Loucy (cell line): ENCODE data around the gene CEP128.

Experiments
- H2AFZ ChIP-seq: fragments of 200-600 bp; sonication (generic); 2 replicates; pipeline ENCODE4 v1.6.0; 2016; ENCODE audit warnings: antibody characterized with exemption, mild to moderate bottlenecking, low read length, moderate library complexity
- H3F3A ChIP-seq: fragments of 200-600 bp; 2 replicates; pipeline ENCODE4 v1.6.0; 2016; ENCODE audit warnings: antibody characterized with exemption, low read depth, mild to moderate bottlenecking
- H3K27me3 ChIP-seq: fragments of 200-600 bp; sonication (generic); 2 replicates; pipeline ENCODE4 v1.6.1; 2014; ENCODE audit warnings: low read length, mild to moderate bottlenecking; ENCODE audit not compliant: insufficient read depth, poor library complexity, severe bottlenecking
- H3K36me3 ChIP-seq: fragments of 200-600 bp; sonication (generic); 2 replicates; pipeline ENCODE4 v1.6.1; 2016; ENCODE audit warnings: low read length; ENCODE audit not compliant: insufficient read depth
- H3K4me1 ChIP-seq: fragments of 200-600 bp; sonication (generic); 2 replicates; pipeline ENCODE4 v1.5.1; 2014; ENCODE audit warnings: low read length, mild to moderate bottlenecking; ENCODE audit not compliant: insufficient read depth, poor library complexity, severe bottlenecking
- H3K4me2 ChIP-seq: fragments of 200-600 bp; sonication (generic); 2 replicates; pipeline ENCODE4 v1.6.0; 2014; ENCODE audit warnings: antibody characterized with exemption, low read length, low read depth, mild to moderate bottlenecking; ENCODE audit not compliant: poor library complexity, severe bottlenecking
- H3K4me3 ChIP-seq: fragments of 200-600 bp; sonication (generic); 2 replicates; pipeline ENCODE4 v1.5.1; 2014; ENCODE audit warnings: low read length, mild to moderate bottlenecking, mixed read lengths; ENCODE audit not compliant: poor library complexity, severe bottlenecking
- H3K79me2 ChIP-seq: fragments of 200-600 bp; sonication (generic); 2 replicates; pipeline ENCODE4 v1.6.1; 2014; ENCODE audit warnings: low read length; ENCODE audit not compliant: insufficient read depth
- H3K9ac ChIP-seq: fragments of 200-600 bp; sonication (generic); 2 replicates; pipeline ENCODE4 v1.6.0; 2014; ENCODE audit warnings: mild to moderate bottlenecking, low read depth, low read length, moderate library complexity; ENCODE audit not compliant: poor library complexity, severe bottlenecking
- H3K9me2 ChIP-seq: fragments of 200-600 bp; sonication (generic); replicated peaks from 2 replicates; pipeline ENCODE4 v1.6.1; 2016; ENCODE audit warnings: low read depth, low read length, mixed read lengths
- H3K9me3 ChIP-seq: fragments of 200-600 bp; sonication (generic); 2 replicates; pipeline ENCODE4 v1.6.1; 2014; ENCODE audit warnings: mild to moderate bottlenecking, antibody characterized with exemption, low read length, low read depth; ENCODE audit not compliant: insufficient read depth
- H4K20me1 ChIP-seq: fragments of 200-600 bp; sonication (generic); 2 replicates; pipeline ENCODE4 v1.6.0; 2014; ENCODE audit warnings: antibody characterized with exemption, low read length, mild to moderate bottlenecking; ENCODE audit not compliant: insufficient read depth, poor library complexity, severe bottlenecking
- EZH2phosphoT487 ChIP-seq: fragments of 200-600 bp; IDR thresholded peaks from 2 replicates; pipeline ENCODE4 v1.6.1; 2018; ENCODE audit warnings: antibody characterized with exemption, mild to moderate bottlenecking, moderate library complexity, borderline replicate concordance
- TF ChIP-seq, protein P1 (sequence below): fragments of 200-600 bp; sonication (generic); conservative IDR thresholded peaks from 2 replicates; pipeline ENCODE4 v1.5.1; 2014; ENCODE audit warnings: mild to moderate bottlenecking, antibody characterized with exemption, low read length

CEP128 gene

DNA sequence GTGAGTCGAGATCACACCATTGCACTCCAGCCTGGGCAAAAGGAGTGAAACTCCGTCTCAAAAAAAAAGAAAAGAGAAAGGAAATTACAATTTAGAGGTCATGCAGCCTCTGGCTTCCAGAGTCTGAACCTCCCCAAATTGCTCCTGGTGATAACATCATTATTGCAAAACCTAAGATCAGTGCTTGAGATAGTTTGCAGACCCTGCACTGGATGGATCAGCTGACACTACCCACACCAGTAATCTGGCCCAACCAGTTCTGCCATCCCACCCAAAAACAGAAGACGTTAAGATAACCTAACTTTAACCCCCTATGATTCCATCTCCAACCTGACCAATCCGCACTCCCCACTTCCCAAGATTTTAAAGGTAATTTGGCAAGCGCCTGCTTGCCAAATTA is 376.5 kb downstream of the CEP128 start:
- H2AFZ ChIP-seq = no peak overlapping the region
- H3K36me3 ChIP-seq = no peaks in the 10 kb centered on the region
- TF ChIP-seq, protein P1, sequence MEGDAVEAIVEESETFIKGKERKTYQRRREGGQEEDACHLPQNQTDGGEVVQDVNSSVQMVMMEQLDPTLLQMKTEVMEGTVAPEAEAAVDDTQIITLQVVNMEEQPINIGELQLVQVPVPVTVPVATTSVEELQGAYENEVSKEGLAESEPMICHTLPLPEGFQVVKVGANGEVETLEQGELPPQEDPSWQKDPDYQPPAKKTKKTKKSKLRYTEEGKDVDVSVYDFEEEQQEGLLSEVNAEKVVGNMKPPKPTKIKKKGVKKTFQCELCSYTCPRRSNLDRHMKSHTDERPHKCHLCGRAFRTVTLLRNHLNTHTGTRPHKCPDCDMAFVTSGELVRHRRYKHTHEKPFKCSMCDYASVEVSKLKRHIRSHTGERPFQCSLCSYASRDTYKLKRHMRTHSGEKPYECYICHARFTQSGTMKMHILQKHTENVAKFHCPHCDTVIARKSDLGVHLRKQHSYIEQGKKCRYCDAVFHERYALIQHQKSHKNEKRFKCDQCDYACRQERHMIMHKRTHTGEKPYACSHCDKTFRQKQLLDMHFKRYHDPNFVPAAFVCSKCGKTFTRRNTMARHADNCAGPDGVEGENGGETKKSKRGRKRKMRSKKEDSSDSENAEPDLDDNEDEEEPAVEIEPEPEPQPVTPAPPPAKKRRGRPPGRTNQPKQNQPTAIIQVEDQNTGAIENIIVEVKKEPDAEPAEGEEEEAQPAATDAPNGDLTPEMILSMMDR = no peak
- no peak for TF ChIP-seq EZH2phosphoT487
- H3K9ac ChIP-seq = no peak overlapping the region
- H3F3A ChIP-seq = 0 out of 2 replicates have a peak, but pooled peaks cover 3% of the 10 kb centered on the region
- H3K4me3 ChIP-seq = no peak overlapping the region
- no peaks in the 10 kb centered on the region for H3K79me2 ChIP-seq
- no peaks in the 10 kb centered on the region for H4K20me1 ChIP-seq
- H3K4me2 ChIP-seq = no peak overlapping the region
- peaks cover 29% of the 10 kb centered on the region for H3K4me1 ChIP-seq
- no peaks in the 10 kb centered on the region for H3K27me3 ChIP-seq
- no peaks in the 10 kb centered on the region for H3K9me3 ChIP-seq
- no peaks in the 10 kb centered on the region for H3K9me2 ChIP-seq

DNA sequence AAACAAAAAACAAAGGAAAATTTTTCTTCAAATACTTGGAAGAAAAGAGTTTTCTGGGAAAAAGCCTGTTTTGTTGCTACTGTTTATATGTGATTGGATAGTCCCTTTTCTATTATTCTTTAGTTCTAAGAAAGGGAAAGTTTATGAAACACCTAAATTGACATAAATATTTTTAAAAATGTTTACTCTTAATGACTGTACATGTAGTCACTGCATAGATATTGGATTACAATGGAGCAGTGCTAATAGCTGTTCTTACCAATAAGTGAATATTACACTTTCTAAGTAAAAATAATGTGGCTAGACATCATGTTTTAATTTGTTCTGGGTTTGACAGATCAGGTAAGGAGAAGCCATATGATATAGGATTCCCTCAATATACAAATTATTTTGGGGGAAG is 377.5 kb downstream of the CEP128 start:
- Histone ChIP-seq H3F3A (no peaks in the 10 kb centered on the region), H3K36me3 (no peaks in the 10 kb centered on the region), H3K4me3 (no peak overlapping the region), H3K79me2 (no peaks in the 10 kb centered on the region), H3K27me3 (no peaks in the 10 kb centered on the region), H3K4me1 (peaks cover 21% of the 10 kb centered on the region), H3K9ac (no peak overlapping the region), H3K9me3 (no peaks in the 10 kb centered on the region), H2AFZ (no peak overlapping the region), H3K4me2 (no peak overlapping the region), H4K20me1 (no peaks in the 10 kb centered on the region), H3K9me2 (no peaks in the 10 kb centered on the region)
- TF ChIP-seq EZH2phosphoT487 = no peak
- TF ChIP-seq, protein P1 = no peak

DNA sequence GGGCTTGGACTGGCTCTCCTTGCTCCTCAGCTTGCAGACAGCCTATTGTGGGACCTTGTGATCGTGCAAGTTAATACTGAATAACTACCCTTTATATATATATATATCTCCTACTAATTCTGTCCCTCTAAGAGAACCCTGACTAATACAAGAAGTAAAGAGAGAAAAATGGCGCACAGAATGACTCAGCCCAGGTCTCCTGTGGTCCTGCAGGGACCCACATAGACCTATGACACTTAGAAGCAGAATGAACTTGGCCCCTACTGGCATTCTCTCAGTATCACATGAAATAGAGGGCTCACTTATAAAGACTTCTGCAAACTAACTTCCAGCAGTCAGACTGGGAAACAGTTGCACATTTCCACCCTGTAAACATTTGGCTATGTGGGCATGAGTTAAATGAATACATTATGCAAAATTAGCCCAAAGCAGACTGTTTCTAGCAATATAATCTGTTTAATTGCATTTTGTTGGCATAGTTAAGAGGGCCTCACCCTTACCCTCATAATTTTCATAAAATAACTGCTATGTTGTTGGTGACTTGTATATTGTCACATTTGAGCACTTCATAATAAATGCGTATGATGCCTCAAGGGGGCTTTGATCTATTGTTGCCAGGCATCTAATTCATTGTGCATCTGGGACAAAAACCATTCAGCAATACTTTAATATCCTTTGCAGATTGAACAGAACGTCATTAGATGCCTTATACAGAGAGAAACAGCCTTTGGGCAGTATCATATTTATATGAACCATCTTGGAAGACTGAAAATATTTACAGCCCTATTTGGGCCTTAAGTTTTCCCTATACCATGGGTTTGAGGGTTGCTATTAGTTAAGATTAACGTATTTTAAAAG is 380.5 kb downstream of the CEP128 start:
- H3K79me2 ChIP-seq = no peaks in the 10 kb centered on the region
- H3K9ac ChIP-seq = no peak overlapping the region

More for the DNA sequence above, 380.5 kb downstream of the CEP128 start:
- Histone ChIP-seq H4K20me1 (no peaks in the 10 kb centered on the region), H3K27me3 (no peaks in the 10 kb centered on the region), H3K4me3 (no peak overlapping the region), H3K9me3 (no peaks in the 10 kb centered on the region), H3K9me2 (no peaks in the 10 kb centered on the region), H3K36me3 (no peaks in the 10 kb centered on the region), H2AFZ (no peak overlapping the region), H3K4me2 (no peak overlapping the region), H3K4me1 (peaks cover 7% of the 10 kb centered on the region), H3F3A (no peaks in the 10 kb centered on the region)
- TF ChIP-seq, protein P1 = no peak
- no peak for TF ChIP-seq EZH2phosphoT487
